Astrocyte (in vitro differentiated cells and primary cell): ENCODE data around the gene RNF26.

ENCODE experiments used
- CTCF ChIP-seq: IDR thresholded peaks from 2 replicates; pipeline ENCODE4 v1.5.1; 2011; ENCODE audit warnings: low read depth, mild to moderate bottlenecking, inconsistent platforms, low read length, moderate library complexity; ENCODE audit not compliant: insufficient read depth
- EZH2 ChIP-seq: IDR thresholded peaks from 2 replicates; pipeline ENCODE4 v1.6.1; 2012; ENCODE audit warnings: mild to moderate bottlenecking, low read length, inconsistent platforms; ENCODE audit not compliant: insufficient read depth

GRCh38 chr11:119374632-119375336 is 40.5 kb downstream of the RNF26 start:
- TF ChIP-seq EZH2 (no peak), CTCF (no peak)
